Naive thymus-derived CD8-positive, alpha-beta T cell (primary cell): Measurements from ENCODE around the gene SPATA17. TPM values are rescaled to one million over a fixed set of nuclear protein-coding genes. Genes with fewer than 3 reads are reported as not detected.

Experiments
- ATAC-seq, 2 donors: fragments of 150-1000 bp; cut with Tn5 transposase in 1 of 2; sonication (Bioruptor Pico), chemical (Tn5 transposase) in 1 of 2; 1 replicate in 1 of 2; 2 replicates in 1 of 2; pipeline ENCODE4 v1.10.0; 2021; ENCODE audit warnings: mild to moderate bottlenecking in 2 of 2, moderate library complexity in 2 of 2
- POLR2A ChIA-PET: fragments of 350-600 bp; sonication (Branson Sonifier 250); formaldehyde crosslinking; loops from one replicate; lab custom pipeline; 2021; ENCODE audit warnings: antibody characterized with exemption; lab: Charles Lee
- DNase-seq, 10 donors: peaks; one replicate each; pipeline versions ENCODE4 v3.0.0 to v3.0.0-alpha.2; 2020 to 2022
- H3K27ac Mint-ChIP-seq, 10 donors: one replicate each; pipeline ENCODE4 v1.8.0; 2020 to 2022; ENCODE audit warnings: mild to moderate bottlenecking in 10 of 10, mixed read lengths in 10 of 10, moderate library complexity in 4 of 10, inconsistent platforms in 1 of 10
- H3K27me3 Mint-ChIP-seq, 5 donors: one replicate each; pipeline ENCODE4 v1.8.0; 2021 to 2022; ENCODE audit warnings: mixed read lengths in 5 of 5
- H3K36me3 Mint-ChIP-seq, 3 donors: one replicate each; pipeline ENCODE4 v1.8.0; 2020 to 2022; ENCODE audit warnings: mixed read lengths in 3 of 3, mild to moderate bottlenecking in 2 of 3, inconsistent platforms in 1 of 3
- H3K4me1 Mint-ChIP-seq, 4 donors: one replicate each; pipeline ENCODE4 v1.8.0; 2021 to 2022; ENCODE audit warnings: mixed read lengths in 4 of 4
- H3K4me3 Mint-ChIP-seq, 10 donors: one replicate each; pipeline ENCODE4 v1.8.0; 2020 to 2022; ENCODE audit warnings: mild to moderate bottlenecking in 10 of 10, mixed read lengths in 10 of 10, moderate library complexity in 6 of 10, inconsistent platforms in 1 of 10
- H3K9me3 Mint-ChIP-seq, 9 donors: one replicate each; pipeline ENCODE4 v1.8.0; 2020 to 2022; ENCODE audit warnings: mixed read lengths in 9 of 9, mild to moderate bottlenecking in 3 of 9, inconsistent platforms in 1 of 9, moderate library complexity in 1 of 9
- polyA plus RNA-seq, 3 donors: library from polyadenylated mRNA; unstranded; fragments of 300-500 nt; fragmentation: Illumina TruSeq; gene quantifications; one replicate each; pipeline ENCODE4 v1.2.3, GENCODE V29; 2021
- total RNA-seq, 8 experiments: library from RNA in 2 of 8; stranded (reverse) in 2 of 8; gene quantifications; one replicate each; pipeline ENCODE4 v1.2.3 and lab custom pipeline; 2021 to 2026

The SPATA17 gene
- total and polyA plus RNA-seq, 5 experiments from 2014 or later: not detected

GRCh38 chr1:217703326-217703725 is 72.2 kb downstream of the SPATA17 start:
- H3K27me3 Mint-ChIP-seq: peaks cover 0 to 25% (median 7%) of the 10 kb centered on the region in 5 donors
- H3K27ac Mint-ChIP-seq: no peak overlapping the region
- POLR2A ChIA-PET: no interaction called here
- no peak for ATAC-seq
- no peak overlapping the region for H3K4me3 Mint-ChIP-seq
- peaks cover 0 to 8% (median 0%) of the 10 kb centered on the region in 3 donors for H3K36me3 Mint-ChIP-seq
- H3K4me1 Mint-ChIP-seq: no peaks in the 10 kb centered on the region
- DNase-seq: no peak
- peaks cover 0 to 25% (median 15%) of the 10 kb centered on the region in 9 donors for H3K9me3 Mint-ChIP-seq

- Mint-ChIP-seq H3K4me1 (no peaks in the 10 kb centered on the region), H3K27ac (no peak overlapping the region), H3K9me3 (peaks cover 0 to 12% (median 3%) of the 10 kb centered on the region in 9 donors), H3K27me3 (peaks cover 0 to 10% (median 4%) of the 10 kb centered on the region in 5 donors), H3K4me3 (no peak overlapping the region), H3K36me3 (peaks cover 0 to 5% (median 0%) of the 10 kb centered on the region in 3 donors)
- ATAC-seq (no peak), DNase-seq (no peak)
- POLR2A ChIA-PET: no interaction called here
Observed at GRCh38 chr1:217712925-217713597, 81.9 kb downstream of the SPATA17 start.

GRCh38 chr1:217715681-217716080 is 84.5 kb downstream of the SPATA17 start:
- ATAC-seq (no peak), DNase-seq (no peak)
- Mint-ChIP-seq H3K36me3 (peaks cover 0 to 5% (median 0%) of the 10 kb centered on the region in 3 donors), H3K4me1 (no peaks in the 10 kb centered on the region), H3K27me3 (peaks cover 2 to 9% (median 5%) of the 10 kb centered on the region in 5 donors), H3K9me3 (peaks cover 0 to 19% (median 3%) of the 10 kb centered on the region in 9 donors), H3K4me3 (no peak overlapping the region), H3K27ac (no peak overlapping the region)
- POLR2A ChIA-PET: interaction anchor here (0.6 kb wide), 1 partner anchor 1066 kb away, joined by 3 read pairs; no protein-coding TSS in a partner anchor

GRCh38 chr1:217717959-217718358 is 86.8 kb downstream of the SPATA17 start:
- Mint-ChIP-seq H3K36me3 (peaks cover 0 to 5% (median 0%) of the 10 kb centered on the region in 3 donors), H3K27me3 (peaks cover 0 to 9% (median 3%) of the 10 kb centered on the region in 5 donors), H3K9me3 (peaks cover 0 to 16% (median 2%) of the 10 kb centered on the region in 9 donors), H3K4me3 (no peak overlapping the region), H3K27ac (no peak overlapping the region), H3K4me1 (no peaks in the 10 kb centered on the region)
- DNase-seq (no peak), ATAC-seq (no peak)
- POLR2A ChIA-PET: no interaction called here

- Mint-ChIP-seq H3K27ac (no peak overlapping the region), H3K4me3 (no peak overlapping the region), H3K27me3 (peaks cover 0 to 3% (median 2%) of the 10 kb centered on the region in 5 donors), H3K4me1 (no peaks in the 10 kb centered on the region), H3K9me3 (peaks cover 0 to 10% (median 0%) of the 10 kb centered on the region in 9 donors), H3K36me3 (peaks cover 0 to 1% (median 0%) of the 10 kb centered on the region in 3 donors)
- ATAC-seq: no peak
- POLR2A ChIA-PET: no interaction called here
- no peak for DNase-seq
Observed at GRCh38 chr1:217718873-217719272, 87.7 kb downstream of the SPATA17 start.

- no peak overlapping the region for H3K4me3 Mint-ChIP-seq
- no peaks in the 10 kb centered on the region for H3K36me3 Mint-ChIP-seq
- no peak for DNase-seq
- peaks cover 0 to 10% (median 0%) of the 10 kb centered on the region in 9 donors for H3K9me3 Mint-ChIP-seq
- peaks cover 0 to 3% (median 0%) of the 10 kb centered on the region in 5 donors for H3K27me3 Mint-ChIP-seq
- POLR2A ChIA-PET: no interaction called here
- H3K27ac Mint-ChIP-seq: no peak overlapping the region
- no peaks in the 10 kb centered on the region for H3K4me1 Mint-ChIP-seq
- no peak for ATAC-seq
Observed at GRCh38 chr1:217721692-217722091, 90.5 kb downstream of the SPATA17 start.

- DNase-seq (no peak), ATAC-seq (no peak)
- Mint-ChIP-seq H3K27ac (no peak overlapping the region), H3K27me3 (peaks cover 0 to 5% (median 2%) of the 10 kb centered on the region in 5 donors), H3K4me3 (no peak overlapping the region), H3K36me3 (no peaks in the 10 kb centered on the region), H3K4me1 (no peaks in the 10 kb centered on the region), H3K9me3 (no peaks in the 10 kb centered on the region)
- POLR2A ChIA-PET: no interaction called here
Observed at GRCh38 chr1:217734973-217735372, 103.8 kb downstream of the SPATA17 start.

GRCh38 chr1:217747156-217747769 is 116.1 kb downstream of the SPATA17 start:
- ATAC-seq: no peak
- H3K4me1 Mint-ChIP-seq: no peaks in the 10 kb centered on the region
- H3K27me3 Mint-ChIP-seq: no peaks in the 10 kb centered on the region
- POLR2A ChIA-PET: no interaction called here
- no peak for DNase-seq
- no peak overlapping the region for H3K27ac Mint-ChIP-seq
- no peaks in the 10 kb centered on the region for H3K36me3 Mint-ChIP-seq
- no peaks in the 10 kb centered on the region for H3K9me3 Mint-ChIP-seq
- H3K4me3 Mint-ChIP-seq: no peak overlapping the region

- Mint-ChIP-seq H3K4me3 (no peak overlapping the region), H3K27me3 (peaks cover 0 to 4% (median 0%) of the 10 kb centered on the region in 5 donors), H3K27ac (no peak overlapping the region), H3K36me3 (no peaks in the 10 kb centered on the region), H3K4me1 (no peaks in the 10 kb centered on the region), H3K9me3 (peaks cover 0 to 2% (median 0%) of the 10 kb centered on the region in 9 donors)
- POLR2A ChIA-PET: no interaction called here
- DNase-seq: no peak
- ATAC-seq: no peak
Observed at GRCh38 chr1:217769768-217770167, 138.6 kb downstream of the SPATA17 start.

- peaks cover 0 to 4% (median 0%) of the 10 kb centered on the region in 5 donors for H3K27me3 Mint-ChIP-seq
- no peaks in the 10 kb centered on the region for H3K36me3 Mint-ChIP-seq
- H3K4me1 Mint-ChIP-seq: no peaks in the 10 kb centered on the region
- no peak overlapping the region for H3K4me3 Mint-ChIP-seq
- no peak for ATAC-seq
- POLR2A ChIA-PET: no interaction called here
- H3K27ac Mint-ChIP-seq: no peak overlapping the region
- DNase-seq: no peak
- peaks cover 0 to 2% (median 0%) of the 10 kb centered on the region in 9 donors for H3K9me3 Mint-ChIP-seq
Observed at GRCh38 chr1:217770918-217771317, 139.8 kb downstream of the SPATA17 start.

GRCh38 chr1:217776693-217777092 is 145.5 kb downstream of the SPATA17 start:
- DNase-seq: no peak
- peaks cover 0 to 3% (median 0%) of the 10 kb centered on the region in 9 donors for H3K9me3 Mint-ChIP-seq
- no peak overlapping the region for H3K4me3 Mint-ChIP-seq
- H3K4me1 Mint-ChIP-seq: no peaks in the 10 kb centered on the region
- H3K27ac Mint-ChIP-seq: no peak overlapping the region
- ATAC-seq: no peak
- H3K36me3 Mint-ChIP-seq: no peaks in the 10 kb centered on the region
- H3K27me3 Mint-ChIP-seq: peaks cover 0 to 9% (median 0%) of the 10 kb centered on the region in 5 donors
- POLR2A ChIA-PET: no interaction called here

GRCh38 chr1:217781056-217781455 is 149.9 kb downstream of the SPATA17 start:
- peaks cover 0 to 7% (median 0%) of the 10 kb centered on the region in 9 donors for H3K9me3 Mint-ChIP-seq
- no peak overlapping the region for H3K27ac Mint-ChIP-seq
- H3K27me3 Mint-ChIP-seq: peaks cover 0 to 7% (median 0%) of the 10 kb centered on the region in 5 donors
- no peaks in the 10 kb centered on the region for H3K36me3 Mint-ChIP-seq
- H3K4me1 Mint-ChIP-seq: no peaks in the 10 kb centered on the region
- POLR2A ChIA-PET: no interaction called here
- DNase-seq (no peak), ATAC-seq (no peak)
- H3K4me3 Mint-ChIP-seq: no peak overlapping the region

GRCh38 chr1:217791091-217791490 is 159.9 kb downstream of the SPATA17 start:
- POLR2A ChIA-PET: no interaction called here
- Mint-ChIP-seq H3K27me3 (no peaks in the 10 kb centered on the region), H3K4me3 (no peak overlapping the region), H3K4me1 (no peaks in the 10 kb centered on the region), H3K36me3 (no peaks in the 10 kb centered on the region), H3K9me3 (peaks cover 0 to 7% (median 0%) of the 10 kb centered on the region in 9 donors), H3K27ac (no peak overlapping the region)
- no peak for ATAC-seq
- no peak for DNase-seq
